Transverse colon (tissue), 4 donors: ENCODE measurements around the gene DNAJB8. TPM values are rescaled to one million over a fixed set of nuclear protein-coding genes. Genes with fewer than 3 reads are reported as not detected.

Experiments used
- DNase-seq: peaks from one replicate; pipeline ENCODE4 v3.0.0-alpha.2; 2019
- H3K27ac ChIP-seq, 4 donors: fragments of 200-600 bp; sonication (generic); 2 replicates each; pipeline ENCODE4 v1.5.1; 2016 to 2018; ENCODE audit warnings: inconsistent platforms in 4 of 4
- H3K27me3 ChIP-seq: fragments of 200-600 bp; sonication (generic); 2 replicates; pipeline ENCODE4 v1.5.1; 2017; ENCODE audit warnings: inconsistent platforms
- H3K36me3 ChIP-seq, 4 donors: fragments of 200-600 bp; sonication (generic); 2 replicates each; pipeline ENCODE4 v1.5.1; 2017 to 2019; ENCODE audit warnings: inconsistent platforms in 4 of 4
- H3K4me1 ChIP-seq, 4 donors: fragments of 200-600 bp; sonication (generic); 2 replicates each; pipeline ENCODE4 v1.5.1; 2017 to 2020; ENCODE audit warnings: inconsistent platforms in 4 of 4
- H3K4me3 ChIP-seq, 4 donors: fragments of 200-600 bp; sonication (generic); 1 replicate in 1 of 4; 2 replicates in 3 of 4; pipeline versions ENCODE4 v1.5.1 to v1.6.1; 2017 to 2019; ENCODE audit warnings: inconsistent platforms in 4 of 4
- H3K9me3 ChIP-seq, 2 donors: fragments of 200-600 bp; sonication (generic); 2 replicates each; pipeline ENCODE4 v1.5.1; 2017 to 2019; ENCODE audit warnings: inconsistent platforms in 2 of 2
- CTCF ChIP-seq, 5 experiments: fragments of 200-600 bp in 3 of 5; fragments of 450-650 bp in 2 of 5; sonication (generic) in 3 of 5; IDR thresholded peaks; 1 replicate in 2 of 5; 2 replicates in 3 of 5; pipeline ENCODE4 v1.5.1; 2016 to 2017; ENCODE audit warnings: antibody characterized with exemption in 5 of 5, inconsistent platforms in 3 of 5, mild to moderate bottlenecking in 2 of 5, moderate library complexity in 1 of 5
- EP300 ChIP-seq: sonication (generic); formaldehyde crosslinking; IDR thresholded peaks from one replicate; pipeline ENCODE4 v1.6.1; 2017; ENCODE audit warnings: antibody characterized with exemption, low read depth
- POLR2A ChIP-seq: fragments of 450-650 bp; IDR thresholded peaks from one replicate; pipeline ENCODE4 v1.6.1; 2016; ENCODE audit warnings: antibody characterized with exemption, mild to moderate bottlenecking, moderate library complexity
- POLR2AphosphoS5 ChIP-seq, 3 donors: sonication (generic); formaldehyde crosslinking; IDR thresholded peaks; one replicate each; pipeline ENCODE4 v1.6.1; 2016; ENCODE audit warnings: antibody characterized with exemption in 3 of 3
- WGBS, 2 donors: methylation state at CpG; one replicate each; pipeline ENCODE4 v1.1.5; 2018; ENCODE audit warnings: low coverage in 1 of 2; 5-methylcytosine and 5-hydroxymethylcytosine counted together
- in situ Hi-C, 4 donors: fragments of 200-750 bp; cut with MboI; loops; one replicate each; pipeline versions ENCODE4 v1.15.0 to v1.15.1; 2017; ENCODE audit warnings: low sequenced_read_pairs in 3 of 4, low pct_ligation_motif_present in 1 of 4, low pct_unique_long_range_greater_than_20kb in 1 of 4
- intact Hi-C: fragments of 100-400 bp; cut with DNase I; formaldehyde crosslinking; loops from one replicate; pipeline ENCODE4 v1.15.1; 2023; ENCODE audit warnings: low total_unique reads
- total RNA-seq, 4 donors: library from RNA; depleted of rRNA; stranded (reverse); fragments of >200 nt; gene quantifications; one replicate each; pipeline ENCODE4 v1.1.0, GENCODE V29; 2016

Gene DNAJB8
- total RNA-seq, 4 donors from 2014 or later: not detected

- Histone ChIP-seq H3K36me3 (no peaks in the 10 kb centered on the region), H3K27me3 (peaks cover 60% of the 10 kb centered on the region), H3K4me3 (no peak overlapping the region), H3K4me1 (peaks cover 5 to 12% (median 9%) of the 10 kb centered on the region in 4 donors), H3K27ac (no peak overlapping the region), H3K9me3 (no peaks in the 10 kb centered on the region)
- in situ Hi-C loops: no loop called here
- no peak for TF ChIP-seq POLR2A
- no peak for TF ChIP-seq POLR2AphosphoS5 (IDR thresholded peaks at IDR 0.05)
- no peak for TF ChIP-seq EP300
- no peak for TF ChIP-seq CTCF (IDR thresholded peaks at IDR 0.05)
- intact Hi-C loops: loop anchor here (5.0 kb wide), 1 partner anchor 64 kb away; no protein-coding TSS in a partner anchor
- no peak for DNase-seq
- 26% methylated on average over 2 of the region's 2 CpGs; no CpG with 5 or more reads in 1 of the 2 donors for WGBS, 2 donors
These were observed 32.9 kb downstream of the DNAJB8 start for GRCh38 chr3:128433837-128434165.

- Histone ChIP-seq H3K9me3 (no peaks in the 10 kb centered on the region), H3K27ac (no peak overlapping the region), H3K4me1 (peaks cover 5 to 12% (median 9%) of the 10 kb centered on the region in 4 donors), H3K4me3 (peak overlapping the region in 2 of 4 donors; percentile 3 to 35), H3K36me3 (no peaks in the 10 kb centered on the region), H3K27me3 (peaks cover 66% of the 10 kb centered on the region)
- intact Hi-C loops (loop anchor here (5.0 kb wide), 1 partner anchor 64 kb away; no protein-coding TSS in a partner anchor), in situ Hi-C loops (no loop called here)
- DNase-seq: no peak
- no peak for TF ChIP-seq CTCF (IDR thresholded peaks at IDR 0.05)
- no peak for TF ChIP-seq POLR2AphosphoS5 (IDR thresholded peaks at IDR 0.05)
- no peak for TF ChIP-seq EP300
- no peak for TF ChIP-seq POLR2A
- 22% methylated on average over 27 of the region's 53 CpGs; no CpG with 5 or more reads in 1 of the 2 donors for WGBS, 2 donors
These were observed 33.5 kb downstream of the DNAJB8 start for GRCh38 chr3:128432971-128433836.

- Histone ChIP-seq H3K4me3 (peak overlapping the region in 2 of 4 donors; percentile 3 to 35), H3K4me1 (peaks cover 5 to 12% (median 9%) of the 10 kb centered on the region in 4 donors), H3K36me3 (no peaks in the 10 kb centered on the region), H3K27me3 (peaks cover 73% of the 10 kb centered on the region), H3K27ac (no peak overlapping the region), H3K9me3 (no peaks in the 10 kb centered on the region)
- in situ Hi-C loops: no loop called here
- intact Hi-C loops: loop anchor here (5.0 kb wide), 1 partner anchor 65 kb away; no protein-coding TSS in a partner anchor
- no peak for DNase-seq
- TF ChIP-seq EP300: no peak
- no peak for TF ChIP-seq POLR2AphosphoS5 (IDR thresholded peaks at IDR 0.05)
- TF ChIP-seq CTCF (IDR thresholded peaks at IDR 0.05): no peak
- no peak for TF ChIP-seq POLR2A
- WGBS, 2 donors: 18% methylated on average over 25 of the region's 43 CpGs; no CpG with 5 or more reads in 1 of the 2 donors
These were observed 34.3 kb downstream of the DNAJB8 start for GRCh38 chr3:128432301-128432970.

GRCh38 chr3:128431803-128432300 is 34.8 kb downstream of the DNAJB8 start:
- Histone ChIP-seq H3K27me3 (peaks cover 72% of the 10 kb centered on the region), H3K4me3 (no peak overlapping the region), H3K9me3 (no peaks in the 10 kb centered on the region), H3K27ac (no peak overlapping the region), H3K4me1 (peaks cover 5 to 12% (median 9%) of the 10 kb centered on the region in 4 donors), H3K36me3 (no peaks in the 10 kb centered on the region)
- no peak for TF ChIP-seq EP300
- intact Hi-C loops: loop anchor here (5.0 kb wide), 1 partner anchor 65 kb away; no protein-coding TSS in a partner anchor
- WGBS, 2 donors: 69 to 70% methylated on average over 11 to 13 of the region's 13 CpGs
- in situ Hi-C loops: no loop called here
- no peak for DNase-seq
